ENCODE results near the gene ERCC8.

ERCC8 gene

DNA sequence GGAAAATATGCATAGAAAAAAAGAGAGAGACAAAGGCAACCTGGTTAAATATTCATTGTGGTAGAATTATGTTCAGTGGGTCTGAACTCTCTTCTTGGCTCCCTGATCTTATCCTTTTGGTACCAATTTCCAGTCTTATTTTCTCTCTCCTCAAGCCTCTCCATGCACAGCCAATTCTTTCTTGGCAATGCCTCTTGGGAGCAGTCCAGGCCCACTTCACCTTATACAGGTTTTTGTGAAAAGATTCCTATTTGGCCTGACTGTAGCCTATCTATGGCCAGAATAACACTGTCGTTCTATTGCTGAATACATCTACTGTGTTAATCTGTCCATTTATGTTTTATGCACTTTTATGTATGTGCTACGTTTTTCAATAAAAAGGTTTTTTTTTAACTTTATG, 103.5 kb downstream of the ERCC8 start:
- DNase-seq (ENCODE audit: low read depth in 4 of 4, low spot score in 1 of 4), result no peak

DNA sequence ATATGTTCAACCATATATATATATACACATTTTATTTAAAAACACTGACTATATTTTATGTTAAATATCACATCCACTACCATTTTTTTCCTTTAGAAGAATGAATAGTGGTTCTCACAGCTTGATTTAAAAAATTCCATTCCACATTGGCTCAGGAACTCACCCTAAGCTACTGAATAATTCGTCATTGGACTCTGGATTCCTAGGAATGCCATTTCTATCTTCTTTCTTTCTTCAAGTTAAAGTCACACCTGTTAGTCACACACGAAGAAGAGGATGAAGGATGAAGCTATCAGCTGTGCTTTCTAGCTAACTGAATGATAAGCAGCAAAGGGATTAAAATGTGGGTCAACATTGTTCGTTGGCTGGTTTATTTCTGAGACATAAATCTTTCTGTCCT, 108.7 kb downstream of the ERCC8 start:
- DNase-seq (ENCODE audit: low read depth in 4 of 4, low spot score in 1 of 4), result no peak

GRCh38 chr5:60835554-60835953, 109.3 kb downstream of the ERCC8 start:
- DNase-seq (ENCODE audit: low read depth in 4 of 4, low spot score in 1 of 4), result no peak

- DNase-seq (ENCODE audit: low read depth in 4 of 4, low spot score in 1 of 4), result no peak
These were observed 111.3 kb downstream of the ERCC8 start for GRCh38 chr5:60833520-60833919.

- DNase-seq (ENCODE audit: low read depth in 4 of 4, low spot score in 1 of 4), result no peak
These were observed 114.2 kb downstream of the ERCC8 start for GRCh38 chr5:60830581-60831127.

GRCh38 chr5:60829490-60830266, 115.2 kb downstream of the ERCC8 start:
- DNase-seq (ENCODE audit: low read depth in 4 of 4, low spot score in 1 of 4), result no peak

DNA sequence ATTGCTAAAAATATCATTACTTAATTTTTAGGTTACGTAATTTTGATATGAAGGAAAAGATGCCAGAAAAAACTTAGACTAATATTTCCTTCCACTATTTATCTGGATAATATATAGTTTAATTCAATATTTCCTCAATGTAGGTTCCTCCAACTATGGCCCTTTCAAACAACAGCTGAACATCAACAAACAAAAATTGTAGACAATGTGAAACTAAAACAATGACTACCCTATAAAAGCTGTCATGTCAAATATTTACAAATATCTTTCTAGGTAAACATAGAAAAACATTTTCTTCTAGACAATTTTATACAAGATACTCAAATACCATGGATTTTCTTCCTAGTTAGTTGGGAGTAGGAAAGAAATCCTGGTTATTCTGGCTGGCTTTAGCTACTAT, 117.7 kb downstream of the ERCC8 start:
- DNase-seq (ENCODE audit: low read depth in 4 of 4, low spot score in 1 of 4), result no peak

GRCh38 chr5:60826653-60827052, 118.2 kb downstream of the ERCC8 start:
- DNase-seq (ENCODE audit: low read depth in 4 of 4, low spot score in 1 of 4), result no peak

All from stimulated activated CD4-positive, alpha-beta T cell treated with anti-CD3 and anti-CD28 coated beads, Interleukin-1b, Interleukin-23, amount 100 ng/mL, for 24 hours (primary cell).